Mucosa of descending colon (tissue), 3 donors: ENCODE data around the gene PSAP. TPM values are rescaled to one million over a fixed set of nuclear protein-coding genes. Genes with fewer than 3 reads are reported as not detected.

ENCODE experiments used
- ATAC-seq: fragments of 200-7000 bp; cut with Tn5 transposase; one replicate; pipeline ENCODE4 v1.9.1; 2020; ENCODE audit warnings: mild to moderate bottlenecking, moderate library complexity
- DNase-seq, 3 donors: peaks; one replicate each; pipeline ENCODE4 v3.0.0-alpha.2; 2020
- H3K36me3 ChIP-seq: fragments of 200-600 bp; one replicate; pipeline ENCODE4 v1.8.0; 2021; ENCODE audit warnings: low read depth, mild to moderate bottlenecking
- H3K4me1 ChIP-seq: fragments of 200-600 bp; one replicate; pipeline ENCODE4 v1.8.0; 2021; ENCODE audit warnings: low read depth, mild to moderate bottlenecking
- H3K4me3 ChIP-seq: fragments of 200-600 bp; one replicate; pipeline ENCODE4 v1.8.0; 2021; ENCODE audit warnings: mild to moderate bottlenecking
- H3K9me3 ChIP-seq: fragments of 200-600 bp; one replicate; pipeline ENCODE4 v1.8.0; 2021; ENCODE audit warnings: mild to moderate bottlenecking
- CTCF ChIP-seq: fragments of 200-600 bp; IDR thresholded peaks from one replicate; pipeline ENCODE4 v1.8.0; 2022; ENCODE audit warnings: antibody characterized with exemption, mild to moderate bottlenecking
- intact Hi-C, 2 donors: fragments of 100-400 bp; cut with DNase I in 1 of 2; cut with micrococcal nuclease in 1 of 2; formaldehyde crosslinking; loops; one replicate each; pipeline versions ENCODE4 v1.11.0 to v1.11.1; 2022; cut with DNase I, micrococcal nuclease
- total RNA-seq, 3 donors: library from RNA; stranded (reverse); fragmentation: NEBNext Ultra II Directional in 2 of 3; extraction: Animal tissue kit (Norgen Biotek cat#: 25700) in 2 of 3; gene quantifications; one replicate each; pipeline versions ENCODE4 v1.2.1 to v1.2.4, GENCODE V29; 2021 to 2023
- donor health status: DM: no; HTN: no; CAD: no; lungs with moderate emphysema.
- donor health status: DM: no; HTN: no; CAD: no.
- donor health status: DM: no; HTN: yes; CAD: no.

PSAP gene
- total RNA-seq, 3 donors from 2014 or later = 561 to 810 (median 653) TPM

- no peak for TF ChIP-seq CTCF
- Histone ChIP-seq H3K4me1 (peaks cover 40% of the 10 kb centered on the region), H3K36me3 (no peaks in the 10 kb centered on the region), H3K4me3 (no peak overlapping the region), H3K9me3 (no peaks in the 10 kb centered on the region)
- ATAC-seq (peak; percentile 36), DNase-seq (no peak)
- intact Hi-C loops = no loop called here
Measured at GRCh38 chr10:71838264-71839211, 12.5 kb downstream of the PSAP start.

- no peak overlapping the region for H3K4me3 ChIP-seq
- H3K9me3 ChIP-seq = no peaks in the 10 kb centered on the region
- no peaks in the 10 kb centered on the region for H3K36me3 ChIP-seq
- DNase-seq (no peak), ATAC-seq (no peak)
- intact Hi-C loops = no loop called here
- no peak for TF ChIP-seq CTCF
- H3K4me1 ChIP-seq = peaks cover 39% of the 10 kb centered on the region
Measured at GRCh38 chr10:71837098-71837827, 13.8 kb downstream of the PSAP start.

GRCh38 chr10:71836596-71836974 lies 14.5 kb downstream of the PSAP start:
- DNase-seq (no peak), ATAC-seq (no peak)
- intact Hi-C loops = no loop called here
- H3K4me1 ChIP-seq = peaks cover 39% of the 10 kb centered on the region
- no peak overlapping the region for H3K4me3 ChIP-seq
- no peaks in the 10 kb centered on the region for H3K36me3 ChIP-seq
- H3K9me3 ChIP-seq = no peaks in the 10 kb centered on the region
- TF ChIP-seq CTCF = no peak

GRCh38 chr10:71835671-71836595 lies 15.1 kb downstream of the PSAP start:
- peaks cover 33% of the 10 kb centered on the region for H3K4me1 ChIP-seq
- H3K9me3 ChIP-seq = no peaks in the 10 kb centered on the region
- intact Hi-C loops = no loop called here
- H3K4me3 ChIP-seq = no peak overlapping the region
- DNase-seq (peak in 2 of 3 donors; percentile 39 to 70), ATAC-seq (peak; percentile 57)
- TF ChIP-seq CTCF = no peak
- no peaks in the 10 kb centered on the region for H3K36me3 ChIP-seq

- intact Hi-C loops = no loop called here
- H3K4me1 ChIP-seq = peaks cover 21% of the 10 kb centered on the region
- no peak for TF ChIP-seq CTCF
- ATAC-seq (no peak), DNase-seq (no peak)
- H3K9me3 ChIP-seq = no peaks in the 10 kb centered on the region
- H3K4me3 ChIP-seq = no peak overlapping the region
- no peaks in the 10 kb centered on the region for H3K36me3 ChIP-seq
Measured at GRCh38 chr10:71834343-71834674, 16.7 kb downstream of the PSAP start.
